ENCODE results near the gene PAPLN. TPM values are rescaled to one million over a fixed set of nuclear protein-coding genes. Genes with fewer than 3 reads are reported as not detected.
A peak's percentile ranks its signal among the peaks of the same experiment; 100 is the strongest.

Gene PAPLN
- total and polyA plus RNA-seq, 2 of the 8 experiments (the other 6 are each of a cell fraction or from before 2014, with no cell fraction given), result 14.8 to 25.6 TPM

GRCh38 chr14:73227812-73228781 is 9.2 kb upstream of the PAPLN start:
- TF ChIP-seq GTF2F1 (IDR thresholded peaks at IDR 0.05; ENCODE audit: borderline replicate concordance, low read depth, low read length), result no peak
- no peak for TF ChIP-seq ZNF274 (IDR thresholded peaks at IDR 0.05; ENCODE audit: borderline replicate concordance, extremely low read depth, low read length)
- TF ChIP-seq TEAD4 (IDR thresholded peaks at IDR 0.05; ENCODE audit: low read depth, low read length), result no peak
- no peaks in the 10 kb centered on the region for H4K20me1 ChIP-seq (replicated peaks in 1 of 2; ENCODE audit: control insufficient read depth in 1 of 2, insufficient read depth in 2 of 2, low read length in 2 of 2)
- POLR2A ChIA-PET (ENCODE audit: partially characterized antibody), result interaction anchor here (0.6 to 1.6 kb wide), 2 partner anchors 60 to 195 kb away, joined by 3 read pairs; no protein-coding TSS in a partner anchor

More at GRCh38 chr14:73227812-73228781, 9.2 kb upstream of the PAPLN start:
- H3K9ac ChIP-seq (replicated peaks in 1 of 4; ENCODE audit: extremely low read depth in 1 of 4, low read depth in 3 of 4, low read length in 3 of 4), result no peak overlapping the region
- no peak overlapping the region for H3K4me3 ChIP-seq (ENCODE audit: extremely low read depth in 1 of 4, insufficient read depth in 2 of 4, low read depth in 3 of 4, low read length in 4 of 4)
- H3K36me3 ChIP-seq (ENCODE audit: control insufficient read depth in 2 of 4, insufficient read depth in 4 of 4, low read length in 3 of 4), result no peaks in the 10 kb centered on the region; a peak in 2 of 8 replicates
- no peak overlapping the region for H3K4me2 ChIP-seq (ENCODE audit: insufficient read depth in 1 of 2, low read depth in 2 of 2, low read length in 2 of 2)
- peak overlapping the region; percentile 24; the same call in 1 of the 2 replicates for H2BK5ac ChIP-seq (ENCODE audit: low read depth, low read length)
- CTCF ChIA-PET (ENCODE audit: partially characterized antibody), result interaction anchor here (1.0 to 5.6 kb wide), 2 partner anchors 44 to 55 kb away, joined by 3 to 50 read pairs; no protein-coding TSS in a partner anchor
- H4K8ac ChIP-seq (ENCODE audit: extremely low read depth, insufficient read depth, low read length), result no peak overlapping the region
- H3K79me2 ChIP-seq (ENCODE audit: control insufficient read depth in 1 of 2, insufficient read depth in 2 of 2, low read length in 2 of 2), result no peaks in the 10 kb centered on the region
- no peak for FAIRE-seq
- H3K9me3 ChIP-seq (ENCODE audit: insufficient read depth in 2 of 2, low read depth in 1 of 2, low read length in 1 of 2), result no peaks in the 10 kb centered on the region
- H2BK120ac ChIP-seq (replicated peaks; ENCODE audit: low read depth, low read length), result no peak overlapping the region
- H2BK20ac ChIP-seq (ENCODE audit: low read length), result no peak overlapping the region
- H2BK12ac ChIP-seq (ENCODE audit: low read depth, low read length), result no peak overlapping the region
- no peak for DNase-seq (ENCODE audit: low read depth in 1 of 2, low spot score in 2 of 2)
- H3K27me3 ChIP-seq (replicated peaks in 1 of 4; ENCODE audit: control insufficient read depth in 3 of 4, extremely low read depth in 1 of 4, insufficient read depth in 3 of 4, low read length in 3 of 4), result no peaks in the 10 kb centered on the region
- H3K4me1 ChIP-seq (replicated peaks in 1 of 4; ENCODE audit: control insufficient read depth in 3 of 4, insufficient read depth in 4 of 4, low read length in 3 of 4), result peaks cover 9 to 21% (median 11%) of the 10 kb centered on the region in 4 experiments
- H2BK15ac ChIP-seq (ENCODE audit: low read length), result no peak overlapping the region
- no peak overlapping the region for H3K14ac ChIP-seq (ENCODE audit: insufficient read length)
- H3K56ac ChIP-seq (replicated peaks; ENCODE audit: insufficient read length, low read depth, low read length), result no peak overlapping the region
- H2AFZ ChIP-seq (ENCODE audit: low read length), result no peak overlapping the region
- no peak overlapping the region for H4K5ac ChIP-seq (ENCODE audit: insufficient read length, low read depth, low read length)
- no peak overlapping the region for H2AK5ac ChIP-seq (ENCODE audit: low read depth, low read length)
- H3K4ac ChIP-seq (replicated peaks; ENCODE audit: insufficient read length, low read depth, low read length), result no peak overlapping the region
- H3K27ac ChIP-seq (ENCODE audit: low read depth, low read length), result no peak overlapping the region
- H3K23ac ChIP-seq (ENCODE audit: insufficient read length), result no peak overlapping the region
- H3K18ac ChIP-seq (ENCODE audit: extremely low read depth, low read length), result no peak overlapping the region
- peak overlapping the region; percentile 12 for H4K91ac ChIP-seq (replicated peaks; ENCODE audit: insufficient read length, low read length)
- H3K23me2 ChIP-seq (ENCODE audit: low read depth, low read length), result no peaks in the 10 kb centered on the region
- no peaks in the 10 kb centered on the region for H3K79me1 ChIP-seq (ENCODE audit: low read depth, low read length)
- 82% methylated on average over 25 of the region's 25 CpGs; no CpG with 5 or more reads in 1 of the 2 experiments for WGBS, 2 experiments (ENCODE audit: extremely low coverage in 1 of 2, insufficient coverage in 1 of 2, insufficient read length in 1 of 2, insufficient replicate concordance in 2 of 2, low coverage in 1 of 2, low lambda C conversion rate in 2 of 2, missing lambda C conversion rate in 1 of 2)

Measured in H1 (cell line).